GM18526 (cell line): Measurements from ENCODE around the gene LGALS4.

ENCODE experiments used
- POLR2A ChIP-seq: IDR thresholded peaks from 3 replicates; pipeline ENCODE4 v1.6.1; 2011; ENCODE audit not compliant: insufficient read length; ENCODE audit errors: extremely low read depth

Gene LGALS4

GRCh38 chr19:38844093-38844686, 31.4 kb upstream of the LGALS4 start:
- TF ChIP-seq POLR2A = no peak

GRCh38 chr19:38843175-38843758, 30.5 kb upstream of the LGALS4 start:
- no peak for TF ChIP-seq POLR2A

DNA sequence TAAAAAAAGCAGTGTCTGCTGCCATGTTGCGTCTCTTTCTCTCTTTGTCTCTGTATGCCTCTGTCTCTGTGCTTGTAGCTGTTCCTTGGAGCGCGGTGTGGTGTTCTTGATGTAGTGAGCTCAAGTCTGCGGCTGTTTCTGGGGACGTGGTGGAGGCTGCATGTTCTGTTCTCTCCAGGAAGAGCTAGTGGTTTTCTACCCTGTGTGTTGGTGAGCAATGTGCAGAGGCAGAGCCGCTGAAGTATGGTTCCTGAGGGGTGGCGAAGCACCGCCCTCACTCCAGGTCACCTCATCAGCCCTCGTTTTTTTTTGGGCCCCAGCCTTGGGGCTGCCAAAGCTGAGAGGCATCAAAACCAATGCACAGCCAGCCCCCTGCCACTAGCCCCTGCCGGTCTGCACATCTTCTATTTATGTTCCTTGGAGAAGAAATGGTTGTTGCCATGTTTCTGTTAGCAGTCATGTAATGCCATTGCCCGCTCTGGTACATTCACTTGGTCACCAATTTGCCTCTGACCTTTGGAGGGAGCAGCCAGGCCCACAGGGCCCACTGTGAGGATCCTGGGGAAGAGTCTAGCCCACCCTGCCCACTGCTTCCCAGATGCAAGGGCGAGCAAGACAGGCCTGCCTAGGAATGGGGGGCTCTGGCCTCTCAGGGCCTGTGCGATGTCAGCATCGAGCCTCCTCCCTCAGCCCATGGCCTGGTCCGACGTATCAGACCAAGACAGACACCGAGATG, 29.9 kb upstream of the LGALS4 start:
- no peak for TF ChIP-seq POLR2A

- TF ChIP-seq POLR2A = no peak
Observed at GRCh38 chr19:38841787-38842438, 29.2 kb upstream of the LGALS4 start.

DNA sequence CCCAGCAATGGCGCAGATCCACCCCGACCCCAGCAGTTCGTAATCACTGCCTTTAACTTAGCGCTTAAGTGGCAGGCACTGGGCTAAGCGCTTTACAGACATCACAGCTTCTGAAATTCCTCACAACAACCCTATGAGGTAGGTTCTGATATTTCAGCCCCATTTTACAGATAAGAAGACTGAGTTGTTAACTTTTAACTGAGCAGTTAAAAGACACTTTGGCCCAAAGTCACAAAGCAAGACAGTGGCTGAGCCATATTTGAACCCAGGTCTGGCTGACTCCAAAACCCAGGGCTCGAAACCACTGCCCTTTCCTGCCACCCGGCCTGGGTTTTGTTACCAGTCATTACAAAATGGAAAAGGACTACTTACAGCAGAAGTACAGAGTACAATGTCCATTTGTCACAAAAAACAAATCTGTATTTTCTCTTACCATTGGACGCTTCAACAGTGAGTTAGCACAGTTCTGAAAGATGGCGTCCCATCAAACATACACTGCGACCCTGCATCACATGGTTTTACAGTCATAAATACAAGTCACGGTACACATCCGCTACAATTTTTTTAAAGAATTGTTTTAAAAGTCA, 28.5 kb upstream of the LGALS4 start:
- TF ChIP-seq POLR2A = no peak

- no peak for TF ChIP-seq POLR2A
Observed at GRCh38 chr19:38840583-38840968, 27.8 kb upstream of the LGALS4 start.

GRCh38 chr19:38839816-38840582, 27.3 kb upstream of the LGALS4 start:
- no peak for TF ChIP-seq POLR2A

DNA sequence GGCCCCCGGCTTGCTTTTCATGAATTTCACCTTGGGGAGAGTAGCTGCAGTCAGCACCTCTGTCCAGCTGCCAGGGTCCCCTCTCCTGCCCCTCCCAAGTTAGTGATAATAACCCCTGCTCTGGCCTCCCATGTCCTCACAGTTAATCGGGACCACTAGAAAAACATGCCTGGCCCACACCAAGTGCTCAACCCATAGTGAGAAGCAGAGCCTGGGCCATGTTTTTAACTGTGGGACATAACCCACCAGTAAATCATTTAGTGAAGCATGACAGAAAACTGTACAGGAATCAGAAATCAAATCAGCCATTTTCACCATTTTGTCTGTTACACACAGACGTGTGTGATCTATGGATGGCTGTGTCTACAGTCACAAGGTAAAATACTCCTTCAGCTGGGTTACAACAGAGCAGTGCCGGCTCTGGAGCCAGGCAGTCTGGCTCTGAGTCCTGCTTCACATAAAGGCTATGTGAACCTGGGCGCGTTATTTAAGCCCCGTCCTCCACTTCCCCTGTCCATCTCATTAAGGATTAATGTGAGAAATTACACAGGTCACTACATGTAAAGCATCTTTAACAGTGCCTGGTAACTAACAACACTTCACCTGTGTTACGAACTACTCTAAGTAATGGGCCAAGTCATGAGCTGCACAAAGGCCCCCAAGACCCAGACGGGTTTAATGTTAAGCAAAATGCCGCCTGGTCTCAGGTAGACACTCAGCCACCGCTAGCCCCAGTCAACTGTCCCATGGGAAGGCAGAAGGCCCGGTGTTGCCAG, 26.4 kb upstream of the LGALS4 start:
- TF ChIP-seq POLR2A = no peak

DNA sequence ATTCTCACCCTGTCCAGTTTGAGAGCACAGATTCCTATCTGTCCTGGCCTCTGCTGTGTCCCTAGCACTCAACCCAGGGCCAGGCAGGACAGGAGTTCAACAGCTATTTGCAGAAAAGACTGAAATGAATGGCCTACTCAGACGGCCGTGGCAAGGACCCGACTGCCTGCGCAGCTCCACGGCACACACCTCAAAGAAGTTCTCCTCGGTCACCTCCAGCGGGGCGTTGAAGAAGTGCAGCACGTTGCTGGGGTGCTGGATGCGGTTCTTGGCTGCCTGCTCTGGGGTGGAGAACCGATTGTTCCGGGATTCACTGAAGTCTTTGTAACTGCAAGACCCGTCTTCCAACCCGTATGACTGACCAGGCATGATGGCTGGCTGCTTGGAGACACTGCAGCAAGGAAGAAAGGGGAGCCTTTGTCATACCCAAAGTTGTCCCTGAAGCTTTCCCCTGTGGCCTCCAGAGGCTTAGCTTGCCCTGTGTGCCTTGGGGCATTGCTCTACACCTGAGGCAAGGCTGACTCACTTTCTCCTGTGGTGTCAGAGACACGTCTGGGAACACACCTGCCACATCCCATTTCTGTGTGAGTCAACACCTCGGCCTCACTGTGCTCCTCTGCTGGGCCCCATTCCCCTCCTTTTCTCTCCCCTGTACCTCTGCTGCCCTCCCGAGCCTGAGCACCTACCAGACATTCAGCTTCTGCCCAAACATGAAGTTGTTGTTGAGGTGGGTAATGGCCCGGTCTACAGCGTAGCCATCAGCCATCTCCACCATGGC, 25.7 kb upstream of the LGALS4 start:
- no peak for TF ChIP-seq POLR2A

DNA sequence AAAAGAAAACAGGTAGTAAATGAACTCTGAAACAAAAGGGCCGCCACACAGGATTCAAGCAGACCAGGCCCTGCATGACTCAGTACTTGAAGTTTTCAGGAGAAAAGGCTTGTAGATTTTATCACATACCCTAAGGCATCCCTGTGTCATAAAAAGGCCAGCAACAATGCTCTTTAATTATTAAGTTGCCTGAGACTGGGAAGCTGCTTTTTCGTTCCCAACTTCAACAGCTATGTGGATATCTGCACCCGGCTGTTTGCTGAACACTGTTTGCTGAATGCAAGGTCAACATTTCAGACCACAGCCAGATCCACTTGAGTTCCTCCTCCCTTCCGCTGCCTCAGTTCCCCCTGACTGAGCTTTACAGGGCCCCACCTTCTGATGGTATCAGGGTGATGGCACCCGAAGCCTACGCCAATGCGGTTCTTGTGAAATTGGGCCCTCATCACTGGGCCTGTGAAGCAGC, 24.9 kb upstream of the LGALS4 start:
- no peak for TF ChIP-seq POLR2A

DNA sequence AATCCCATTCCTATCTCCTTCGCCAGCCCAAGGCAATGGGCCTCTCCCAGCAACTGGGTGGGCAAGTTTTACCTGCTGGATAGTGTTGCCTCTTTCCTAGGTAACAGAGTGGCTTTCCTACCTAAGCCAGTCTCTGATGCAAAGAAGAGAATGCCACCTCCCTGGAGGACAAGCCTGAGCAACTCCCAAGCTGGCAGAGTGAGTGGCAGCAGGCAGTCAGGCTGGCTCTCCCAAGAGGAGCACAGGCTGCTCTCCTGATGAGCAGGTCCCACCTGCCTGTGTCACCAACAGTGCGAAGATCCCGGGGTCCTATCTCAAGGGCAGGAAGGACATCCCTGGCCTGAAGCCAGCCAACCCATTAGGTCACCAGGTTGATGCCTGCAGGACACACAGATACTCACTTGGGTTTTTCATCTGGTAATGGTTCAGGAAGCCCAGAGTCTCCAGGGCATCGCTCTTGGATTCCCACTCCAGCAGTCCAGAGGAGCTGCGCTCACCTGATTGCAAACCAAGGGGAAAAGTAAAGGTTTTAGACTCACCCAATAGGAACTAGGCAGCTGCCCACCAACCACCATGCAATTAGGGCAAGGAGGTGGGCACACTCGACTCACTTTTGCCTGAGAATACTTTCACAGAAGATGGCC, 24.4 kb upstream of the LGALS4 start:
- TF ChIP-seq POLR2A = no peak

DNA sequence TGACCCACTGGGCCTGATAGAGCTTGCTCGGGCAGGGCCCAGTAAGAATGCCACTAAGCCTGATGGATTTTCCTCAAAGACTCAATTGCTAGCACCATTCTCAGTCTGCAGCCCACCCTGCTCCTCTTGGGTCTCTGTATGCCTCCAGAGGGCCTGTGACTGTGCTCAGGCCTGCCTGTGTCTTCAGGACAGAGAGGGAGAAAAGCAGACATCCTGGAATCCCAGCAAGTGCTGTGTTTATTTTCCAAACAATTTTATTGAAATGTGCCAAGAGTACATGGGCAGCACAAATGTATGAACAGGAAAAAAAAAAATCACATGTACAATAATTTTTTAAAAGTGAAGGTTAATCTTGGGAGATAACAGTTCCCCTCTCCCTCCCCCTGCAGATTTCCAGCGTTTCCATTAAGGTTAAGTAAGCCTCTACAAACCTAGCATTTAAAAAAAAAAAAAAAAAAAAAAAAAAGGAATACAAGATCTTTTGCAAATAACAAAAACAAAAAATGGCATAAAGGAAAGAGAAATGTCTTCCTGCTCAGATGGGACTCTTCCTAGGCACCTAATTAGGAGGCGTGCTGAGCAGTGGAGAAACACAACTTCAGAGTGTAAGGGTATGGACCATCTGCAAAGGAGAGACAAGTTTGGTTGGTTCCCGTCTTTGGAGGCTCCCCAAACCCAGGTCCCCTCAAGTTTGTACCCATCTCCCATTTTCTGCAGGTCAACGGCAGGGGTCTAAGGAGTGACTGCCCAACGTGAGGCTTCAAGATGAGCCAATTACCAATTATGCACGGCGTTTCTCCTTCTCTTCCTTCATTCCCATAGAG, 23.6 kb upstream of the LGALS4 start:
- TF ChIP-seq POLR2A = no peak
